Psoas muscle (tissue), 8 donors: ENCODE results near the gene GPX7. TPM values are rescaled to one million over a fixed set of nuclear protein-coding genes. Genes with fewer than 3 reads are reported as not detected.

ENCODE experiments used
- ATAC-seq, 4 donors: fragments of 200-7000 bp; cut with Tn5 transposase; one replicate each; pipeline ENCODE4 v1.9.1; 2020; ENCODE audit warnings: moderate library complexity in 3 of 4, mild to moderate bottlenecking in 2 of 4
- DNase-seq, 2 donors: peaks; one replicate each; pipeline ENCODE4 v3.0.0-alpha.2; 2020
- H3K27ac ChIP-seq: fragments of 200-600 bp; one replicate; pipeline ENCODE4 v1.8.0; 2022
- H3K27me3 ChIP-seq, 3 donors: fragments of 200-600 bp in 1 of 3; one replicate each; pipeline versions ENCODE4 v1.6.1 to v1.8.0; 2013 to 2022; ENCODE audit warnings: low read length in 2 of 3, mild to moderate bottlenecking in 2 of 3, moderate library complexity in 1 of 3; ENCODE audit not compliant: insufficient read depth in 3 of 3
- H3K36me3 ChIP-seq, 2 donors: fragments of 200-600 bp in 1 of 2; one replicate each; pipeline versions ENCODE4 v1.6.1 to v1.8.0; 2013 to 2022; ENCODE audit warnings: low read depth in 1 of 2, mild to moderate bottlenecking in 1 of 2, moderate library complexity in 1 of 2; ENCODE audit not compliant: insufficient read depth in 1 of 2
- H3K4me1 ChIP-seq: fragments of 200-600 bp; one replicate; pipeline ENCODE4 v1.8.0; 2022
- H3K4me3 ChIP-seq: fragments of 200-600 bp; one replicate; pipeline ENCODE4 v1.8.0; 2022; ENCODE audit warnings: mild to moderate bottlenecking
- H3K9me3 ChIP-seq: fragments of 200-600 bp; one replicate; pipeline ENCODE4 v1.8.0; 2022
- WGBS, 3 donors: extraction: QIAGEN DNeasy Blood & Tissue Kit; methylation state at CpG; one replicate each; pipeline versions ENCODE4 v1.1.6 to v1.1.7; 2013; 5-methylcytosine and 5-hydroxymethylcytosine counted together
- intact Hi-C, 2 donors: fragments of 100-400 bp; cut with DNase I; formaldehyde crosslinking; loops; one replicate each; pipeline versions ENCODE4 v1.11.0 to v1.14.2; 2022
- polyA plus RNA-seq, 3 donors: library from polyadenylated mRNA; stranded (reverse); fragments of 200-250 nt; gene quantifications; one replicate each; pipeline ENCODE4 v1.2.3, GENCODE V29; 2013
- total RNA-seq, 4 donors: library from RNA; stranded (reverse); fragmentation: NEBNext Ultra II Directional in 2 of 4; extraction: Animal tissue kit (Norgen Biotek cat#: 25700) in 2 of 4; gene quantifications; one replicate each; pipeline versions ENCODE4 v1.2.1 to v1.2.4, GENCODE V29; 2021 to 2023
- TF ChIP-seq, protein P1 (sequence below): fragments of 200-600 bp; IDR thresholded peaks from one replicate; pipeline ENCODE4 v1.8.0; 2022; ENCODE audit warnings: antibody characterized with exemption
- donor health status: healthy with polysubstance abuse.
- donor health status: DM: no; HTN: no; CAD: no; lungs with moderate emphysema.
- donor health status: Bipolar disorder and iron deficiency.
- donor health status: healthy.
- donor health status: DM: yes; HTN: yes; CAD: no.
- donor health status: DM: no; HTN: no; CAD: no.
- donor health status: DM: no; HTN: no; CAD: no.
- donor health status: DM: yes; HTN: yes; CAD: no.

GPX7 gene
- total and polyA plus RNA-seq, 7 donors = 3.6 to 12.2 (median 7.9) TPM

DNA sequence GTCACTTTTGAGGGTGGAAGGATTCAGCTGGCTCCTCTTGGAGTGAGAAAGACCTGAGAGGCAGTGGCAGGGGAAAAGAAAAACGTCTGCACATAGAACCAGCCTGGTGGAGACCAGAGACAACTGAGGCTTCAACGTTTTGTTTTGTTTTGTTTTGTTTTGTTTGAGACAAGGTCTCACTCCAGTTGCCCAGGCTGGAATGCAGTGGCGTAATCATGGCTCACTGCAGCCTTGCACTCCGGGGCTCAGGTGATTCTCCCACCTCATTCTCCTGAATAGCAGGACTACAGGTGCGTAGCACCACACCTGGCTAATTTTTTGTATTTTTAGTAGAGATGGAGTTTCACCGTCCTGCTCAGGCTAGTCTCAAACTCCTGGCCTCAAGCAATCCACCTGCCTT lies 43.1 kb downstream of the GPX7 start:
- 68 to 77% (median 71%) methylated on average over 6 of the region's 6 CpGs for WGBS, 3 donors
- intact Hi-C loops = no loop called here
- ATAC-seq (no peak), DNase-seq (no peak)
- no peak overlapping the region for H3K4me3 ChIP-seq
- H3K27ac ChIP-seq = no peak overlapping the region
- no peaks in the 10 kb centered on the region for H3K27me3 ChIP-seq
- H3K36me3 ChIP-seq = no peaks in the 10 kb centered on the region
- H3K4me1 ChIP-seq = no peaks in the 10 kb centered on the region
- TF ChIP-seq, protein P1, sequence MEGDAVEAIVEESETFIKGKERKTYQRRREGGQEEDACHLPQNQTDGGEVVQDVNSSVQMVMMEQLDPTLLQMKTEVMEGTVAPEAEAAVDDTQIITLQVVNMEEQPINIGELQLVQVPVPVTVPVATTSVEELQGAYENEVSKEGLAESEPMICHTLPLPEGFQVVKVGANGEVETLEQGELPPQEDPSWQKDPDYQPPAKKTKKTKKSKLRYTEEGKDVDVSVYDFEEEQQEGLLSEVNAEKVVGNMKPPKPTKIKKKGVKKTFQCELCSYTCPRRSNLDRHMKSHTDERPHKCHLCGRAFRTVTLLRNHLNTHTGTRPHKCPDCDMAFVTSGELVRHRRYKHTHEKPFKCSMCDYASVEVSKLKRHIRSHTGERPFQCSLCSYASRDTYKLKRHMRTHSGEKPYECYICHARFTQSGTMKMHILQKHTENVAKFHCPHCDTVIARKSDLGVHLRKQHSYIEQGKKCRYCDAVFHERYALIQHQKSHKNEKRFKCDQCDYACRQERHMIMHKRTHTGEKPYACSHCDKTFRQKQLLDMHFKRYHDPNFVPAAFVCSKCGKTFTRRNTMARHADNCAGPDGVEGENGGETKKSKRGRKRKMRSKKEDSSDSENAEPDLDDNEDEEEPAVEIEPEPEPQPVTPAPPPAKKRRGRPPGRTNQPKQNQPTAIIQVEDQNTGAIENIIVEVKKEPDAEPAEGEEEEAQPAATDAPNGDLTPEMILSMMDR = no peak
- no peaks in the 10 kb centered on the region for H3K9me3 ChIP-seq

DNA sequence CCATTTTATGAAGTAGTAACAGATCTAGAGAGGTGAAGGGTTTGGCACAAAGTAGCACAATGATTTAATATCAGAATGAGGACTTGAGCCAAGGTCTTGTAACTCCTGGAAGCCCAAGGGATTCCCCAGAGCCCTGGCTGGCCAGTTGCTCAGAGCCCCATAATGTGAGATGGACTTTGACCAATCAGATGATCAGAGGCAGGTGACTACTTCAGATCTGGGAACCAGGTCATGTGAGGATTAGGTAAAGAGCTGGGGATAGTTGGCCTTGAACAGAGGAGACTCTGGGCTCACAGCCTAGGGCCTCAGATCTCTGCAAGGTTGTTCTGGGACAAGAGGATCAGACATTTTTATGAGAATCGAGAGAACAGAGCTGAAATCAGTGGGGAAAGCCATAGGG lies 49.7 kb downstream of the GPX7 start:
- WGBS, 3 donors = 21 to 44% (median 24%) methylated on average over 1 of the region's 1 CpG
- intact Hi-C loops = no loop called here
- H3K27ac ChIP-seq = no peak overlapping the region

DNA sequence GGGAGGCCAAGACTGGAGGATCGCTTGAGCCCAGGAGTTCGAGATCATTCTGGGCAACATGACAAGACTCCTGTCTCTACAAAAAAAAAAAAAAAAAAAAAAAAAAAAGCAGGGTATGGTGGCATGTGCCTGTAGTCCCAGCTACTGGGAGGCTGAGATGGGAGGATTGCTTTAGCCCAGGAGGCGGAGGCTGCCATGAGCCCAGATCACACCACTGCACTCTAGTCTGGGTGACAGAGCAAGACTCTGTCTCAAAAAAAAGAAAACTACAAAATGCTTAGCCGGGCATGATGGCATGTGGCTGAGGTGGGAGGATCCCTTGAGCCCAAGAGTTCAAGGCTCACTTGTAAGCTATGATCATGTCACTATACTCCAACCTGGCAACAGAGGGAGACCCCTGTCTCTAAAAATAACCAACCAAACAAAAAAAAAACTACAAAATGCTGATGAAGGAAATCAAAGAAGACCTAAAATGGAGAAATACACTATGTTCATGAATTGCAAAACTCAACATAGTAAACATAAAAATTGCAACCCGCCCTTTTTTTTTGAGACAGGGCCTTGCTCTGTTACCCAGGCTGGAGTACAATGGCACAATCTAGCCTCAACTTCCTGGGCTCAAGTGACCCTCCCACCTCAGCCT lies 51.2 kb downstream of the GPX7 start:
- H3K27ac ChIP-seq = no peak overlapping the region
- TF ChIP-seq, protein P1 = no peak
- H3K4me1 ChIP-seq = peaks cover 4% of the 10 kb centered on the region
- no peak for DNase-seq
- H3K27me3 ChIP-seq = no peaks in the 10 kb centered on the region
- no peak for ATAC-seq
- intact Hi-C loops = no loop called here
- H3K36me3 ChIP-seq = no peaks in the 10 kb centered on the region
- WGBS, 3 donors = 91 to 93% (median 93%) methylated on average over 5 of the region's 5 CpGs
- no peaks in the 10 kb centered on the region for H3K9me3 ChIP-seq
- no peak overlapping the region for H3K4me3 ChIP-seq

More for the DNA sequence above, 49.7 kb downstream of the GPX7 start:
- H3K4me1 ChIP-seq = peaks cover 4% of the 10 kb centered on the region
- H3K36me3 ChIP-seq = no peaks in the 10 kb centered on the region
- no peaks in the 10 kb centered on the region for H3K9me3 ChIP-seq
- peak; percentile 65 to 92 (median 79) for ATAC-seq
- DNase-seq = peak in 1 of 2 donors; percentile 60
- TF ChIP-seq, protein P1 = no peak
- no peaks in the 10 kb centered on the region for H3K27me3 ChIP-seq
- no peak overlapping the region for H3K4me3 ChIP-seq

DNA sequence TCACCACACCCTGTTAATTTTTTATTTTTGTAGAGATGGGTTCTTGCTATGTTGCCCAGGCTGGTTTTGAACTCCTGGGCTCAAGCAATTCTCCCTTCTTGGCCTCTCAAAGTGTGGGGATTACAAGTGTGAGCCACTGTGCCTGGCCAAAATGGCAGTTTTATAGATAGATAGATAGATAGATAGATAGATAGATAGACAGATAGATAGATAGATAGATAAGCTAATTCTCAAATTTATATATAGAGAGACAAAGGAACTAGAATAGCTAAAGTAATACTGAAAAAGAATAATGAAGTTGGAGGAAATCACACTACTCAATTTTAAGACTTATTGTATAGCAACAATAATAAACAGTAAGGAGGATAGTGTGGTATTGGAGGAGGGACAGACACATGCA lies 51.9 kb downstream of the GPX7 start:
- H3K4me3 ChIP-seq = no peak overlapping the region
- ATAC-seq = no peak
- H3K27ac ChIP-seq = no peak overlapping the region
- no peaks in the 10 kb centered on the region for H3K36me3 ChIP-seq
- H3K9me3 ChIP-seq = no peaks in the 10 kb centered on the region
- no peak for DNase-seq
- TF ChIP-seq, protein P1 = no peak
- no peaks in the 10 kb centered on the region for H3K27me3 ChIP-seq
- intact Hi-C loops = no loop called here
- H3K4me1 ChIP-seq = peaks cover 4% of the 10 kb centered on the region

DNA sequence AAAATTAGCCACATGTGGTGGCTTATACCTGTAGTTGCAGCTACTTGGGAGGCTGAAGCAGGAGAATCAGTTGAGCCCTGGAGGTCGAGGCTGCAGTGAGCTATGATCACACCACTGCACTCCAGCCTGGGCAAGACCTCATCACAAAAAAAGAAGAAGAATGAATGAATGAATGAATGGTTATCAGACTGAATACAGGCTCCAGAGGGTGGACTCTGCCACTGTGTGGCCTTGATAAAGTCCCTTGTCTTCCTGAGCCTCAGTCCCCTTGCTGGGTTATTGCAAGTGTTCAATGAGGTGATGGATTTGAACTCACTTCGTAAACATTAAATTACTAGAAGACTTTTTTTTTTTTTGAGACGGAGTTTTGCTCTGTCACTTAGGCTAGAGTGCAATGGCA lies 55.5 kb downstream of the GPX7 start:
- no peak overlapping the region for H3K27ac ChIP-seq
- H3K4me3 ChIP-seq = no peak overlapping the region
- TF ChIP-seq, protein P1 = no peak
- no peaks in the 10 kb centered on the region for H3K4me1 ChIP-seq
- no peaks in the 10 kb centered on the region for H3K36me3 ChIP-seq
- H3K27me3 ChIP-seq = no peaks in the 10 kb centered on the region
- intact Hi-C loops = loop anchor here in 1 of 2 donors (5.0 kb wide), 1 partner anchor 50 kb away; no protein-coding TSS in a partner anchor
- no peak for ATAC-seq
- H3K9me3 ChIP-seq = no peaks in the 10 kb centered on the region
- DNase-seq = no peak
- WGBS, 3 donors = 91 to 96% (median 93%) methylated on average over 3 of the region's 3 CpGs
